ENCODE data around the gene CAMTA2.

- TF ChIP-seq CTCF (IDR thresholded peaks at IDR 0.05; ENCODE audit: insufficient read depth, low read length) (no peak), REST (IDR thresholded peaks at IDR 0.05; ENCODE audit: insufficient replicate concordance, low read depth) (no peak), POLR2AphosphoS5 (IDR thresholded peaks at IDR 0.05; ENCODE audit: low read depth) (no peak), SPI1 (IDR thresholded peaks at IDR 0.05; ENCODE audit: borderline replicate concordance, low read depth) (no peak), GABPA (IDR thresholded peaks at IDR 0.05; ENCODE audit: low read depth) (no peak)
Measured at GRCh38 chr17:5027916-5028315, 40.4 kb upstream of the CAMTA2 start.

Data from HL-60 (cell line).